HG03442 (cell line): Measurements from ENCODE around the gene CHD8.
A peak's percentile ranks its signal among the peaks of the same experiment; 100 is the strongest.
"Not testable (repeated sequence)": the region's sequence is repeated elsewhere in the genome, so short reads cannot be mapped to it uniquely, and the experiment has no call there.

Experiments used
- ATAC-seq: cut with Tn5 transposase; IDR thresholded peaks from one replicate; pipeline ENCODE4 v1.9.1; 2021; ENCODE audit warnings: mild to moderate bottlenecking, moderate library complexity; ENCODE audit not compliant: unreplicated experiment

CHD8 gene

GRCh38 chr14:21455912-21456667 is at the start of gene CHD8:
CHD8 (minus strand) TSS chr14:21456123; CDS start chr14:21431643, 24,480 bp downstream.
- peak; percentile 96 for ATAC-seq

- peak; percentile 83 for ATAC-seq
These were observed 49.2 kb upstream of the CHD8 start for GRCh38 chr14:21505012-21505553.

GRCh38 chr14:21503376-21503775 is 47.5 kb upstream of the CHD8 start:
- ATAC-seq: no peak

GRCh38 chr14:21501568-21501967 is 45.6 kb upstream of the CHD8 start:
- ATAC-seq: no peak

- ATAC-seq: no peak
These were observed 42.9 kb upstream of the CHD8 start for GRCh38 chr14:21498540-21499526.

- ATAC-seq: no peak
These were observed 40.5 kb upstream of the CHD8 start for GRCh38 chr14:21496453-21496852.

GRCh38 chr14:21494902-21495762 is 39.2 kb upstream of the CHD8 start:
- no peak for ATAC-seq

- no peak for ATAC-seq
These were observed 30.7 kb upstream of the CHD8 start for GRCh38 chr14:21486640-21487087.

- peak; percentile 99 for ATAC-seq
These were observed 21.2 kb upstream of the CHD8 start, which contains the start of the genes RAB2B and TOX4 for GRCh38 chr14:21476925-21477681. RAB2B (minus strand) TSS chr14:21476959; CDS start chr14:21476872, 87 bp downstream. TOX4 (plus strand) TSS chr14:21477195; CDS start chr14:21477279, 84 bp downstream.

GRCh38 chr14:21476523-21476924 is 20.6 kb upstream of the CHD8 start:
- peak; percentile 25 for ATAC-seq

- no peak for ATAC-seq
These were observed 20.0 kb upstream of the CHD8 start for GRCh38 chr14:21475767-21476522.

GRCh38 chr14:21467616-21468015 is 11.7 kb upstream of the CHD8 start:
- ATAC-seq: no peak

GRCh38 chr14:21455592-21455911 is 371 bp downstream of the CHD8 start:
- ATAC-seq: peak; percentile 11

GRCh38 chr14:21454843-21455544 is 929 bp downstream of the CHD8 start:
- ATAC-seq: no peak

GRCh38 chr14:21449899-21450216 is 6.1 kb downstream of the CHD8 start:
- no peak for ATAC-seq

- not testable (repeated sequence) for ATAC-seq
These were observed 13.3 kb downstream of the CHD8 start for GRCh38 chr14:21442657-21443056.

- no peak for ATAC-seq
These were observed 15.1 kb downstream of the CHD8 start for GRCh38 chr14:21440859-21441258.
